ENCODE measurements around the gene CCM2. TPM values are rescaled to one million over a fixed set of nuclear protein-coding genes. Genes with fewer than 3 reads are reported as not detected.
A peak's percentile ranks its signal among the peaks of the same experiment; 100 is the strongest.

CCM2 gene
- total RNA-seq, 2 experiments from 2014 or later, result 58.9 to 89.1 TPM

DNA sequence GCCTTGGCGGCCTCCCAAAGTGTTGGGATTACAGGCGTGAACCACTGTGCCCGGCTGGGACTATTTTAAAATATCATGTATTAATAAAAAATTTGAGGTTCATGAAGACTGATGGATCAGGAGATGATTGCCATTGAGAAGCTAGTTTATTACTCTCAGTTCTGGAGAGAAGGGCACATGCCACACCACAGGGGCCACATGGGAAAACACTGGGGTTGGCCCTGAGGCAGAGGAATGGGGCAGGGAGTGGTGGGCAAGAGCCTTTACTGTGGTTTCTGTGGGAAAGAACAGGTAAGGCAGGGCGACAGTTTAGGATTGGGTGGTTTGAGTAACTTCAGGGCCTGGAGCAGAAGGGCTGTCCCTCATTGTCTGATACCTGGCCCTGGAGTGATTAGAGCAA lies 118.3 kb downstream of the CCM2 start:
- ChIA-PET CTCF (ENCODE audit: unreplicated experiment) (interaction anchor here (1.4 kb wide), 1 partner anchor 141 kb away, joined by 4 read pairs; no protein-coding TSS in a partner anchor), POLR2A (interaction anchor here (0.7 to 0.8 kb wide), 2 partner anchors 124 to 587 kb away, joined by 3 read pairs; no protein-coding TSS in a partner anchor)
- Histone ChIP-seq H3K9me3 (ENCODE audit: low read length) (no peaks in the 10 kb centered on the region), H3K9me2 (ENCODE audit: insufficient read depth, low read length) (no peaks in the 10 kb centered on the region), H2AFZ (ENCODE audit: low read length) (no peak overlapping the region), H3K4me1 (ENCODE audit: insufficient read depth, low read length, poor library complexity, severe bottlenecking) (peaks cover 22% of the 10 kb centered on the region), H3K79me2 (ENCODE audit: insufficient read depth, low read depth, low read length) (no peaks in the 10 kb centered on the region), H3K36me3 (ENCODE audit: insufficient read depth, low read length) (no peaks in the 10 kb centered on the region), H4K20me1 (ENCODE audit: insufficient read depth, low read length) (no peaks in the 10 kb centered on the region), H3K4me3 (ENCODE audit: low read depth, low read length, poor library complexity, severe bottlenecking) (no peak overlapping the region), H3K27ac (ENCODE audit: low read depth, low read length, poor library complexity, severe bottlenecking) (no peak overlapping the region), H3K4me2 (ENCODE audit: low read length) (no peak overlapping the region)
- TF ChIP-seq, protein P1, sequence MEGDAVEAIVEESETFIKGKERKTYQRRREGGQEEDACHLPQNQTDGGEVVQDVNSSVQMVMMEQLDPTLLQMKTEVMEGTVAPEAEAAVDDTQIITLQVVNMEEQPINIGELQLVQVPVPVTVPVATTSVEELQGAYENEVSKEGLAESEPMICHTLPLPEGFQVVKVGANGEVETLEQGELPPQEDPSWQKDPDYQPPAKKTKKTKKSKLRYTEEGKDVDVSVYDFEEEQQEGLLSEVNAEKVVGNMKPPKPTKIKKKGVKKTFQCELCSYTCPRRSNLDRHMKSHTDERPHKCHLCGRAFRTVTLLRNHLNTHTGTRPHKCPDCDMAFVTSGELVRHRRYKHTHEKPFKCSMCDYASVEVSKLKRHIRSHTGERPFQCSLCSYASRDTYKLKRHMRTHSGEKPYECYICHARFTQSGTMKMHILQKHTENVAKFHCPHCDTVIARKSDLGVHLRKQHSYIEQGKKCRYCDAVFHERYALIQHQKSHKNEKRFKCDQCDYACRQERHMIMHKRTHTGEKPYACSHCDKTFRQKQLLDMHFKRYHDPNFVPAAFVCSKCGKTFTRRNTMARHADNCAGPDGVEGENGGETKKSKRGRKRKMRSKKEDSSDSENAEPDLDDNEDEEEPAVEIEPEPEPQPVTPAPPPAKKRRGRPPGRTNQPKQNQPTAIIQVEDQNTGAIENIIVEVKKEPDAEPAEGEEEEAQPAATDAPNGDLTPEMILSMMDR (conservative IDR thresholded peaks at IDR 0.05; ENCODE audit: low read length), result no peak
- TF ChIP-seq EZH2phosphoT487 (IDR thresholded peaks at IDR 0.05; ENCODE audit: borderline replicate concordance, low read depth, low read length), result no peak
- no TSS peak for BruUV-seq (replicated peaks)
- DNase-seq (ENCODE audit: low spot score), result no peak
- intact Hi-C loops (cut with micrococcal nuclease; ENCODE audit: unreplicated experiment), result loop anchor here (10.0 kb wide), 1 partner anchor 273 kb away; the partner anchor contains the start of gene H2AZ2

- DNase-seq (ENCODE audit: low spot score), result peak; percentile 64
- Histone ChIP-seq H3K79me2 (ENCODE audit: insufficient read depth, low read depth, low read length) (no peaks in the 10 kb centered on the region), H3K4me3 (ENCODE audit: low read depth, low read length, poor library complexity, severe bottlenecking) (no peak overlapping the region), H3K9me2 (ENCODE audit: insufficient read depth, low read length) (no peaks in the 10 kb centered on the region), H3K27ac (ENCODE audit: low read depth, low read length, poor library complexity, severe bottlenecking) (no peak overlapping the region), H3K36me3 (ENCODE audit: insufficient read depth, low read length) (no peaks in the 10 kb centered on the region), H3K9me3 (ENCODE audit: low read length) (no peaks in the 10 kb centered on the region), H4K20me1 (ENCODE audit: insufficient read depth, low read length) (no peaks in the 10 kb centered on the region), H3K4me1 (ENCODE audit: insufficient read depth, low read length, poor library complexity, severe bottlenecking) (peaks cover 26% of the 10 kb centered on the region), H3K4me2 (ENCODE audit: low read length) (no peak overlapping the region), H2AFZ (ENCODE audit: low read length) (no peak overlapping the region)
- TF ChIP-seq, protein P1 (conservative IDR thresholded peaks at IDR 0.05; ENCODE audit: low read length), result no peak
- TF ChIP-seq EZH2phosphoT487 (IDR thresholded peaks at IDR 0.05; ENCODE audit: borderline replicate concordance, low read depth, low read length), result no peak
- CTCF ChIA-PET (ENCODE audit: unreplicated experiment), result interaction anchor here (1.4 kb wide), 1 partner anchor 141 kb away, joined by 4 read pairs; no protein-coding TSS in a partner anchor
- intact Hi-C loops (cut with micrococcal nuclease; ENCODE audit: unreplicated experiment), result loop anchor here (10.0 kb wide), 1 partner anchor 274 kb away; the partner anchor contains the start of gene H2AZ2
- BruUV-seq (replicated peaks), result no TSS peak
- POLR2A ChIA-PET, result interaction anchor here (0.8 kb wide), 1 partner anchor 125 kb away, joined by 3 read pairs; no protein-coding TSS in a partner anchor
These were observed 118.9 kb downstream of the CCM2 start for GRCh38 chr7:45118889-45119331.

GRCh38 chr7:45119550-45119949 lies 119.5 kb downstream of the CCM2 start:
- intact Hi-C loops (cut with micrococcal nuclease; ENCODE audit: unreplicated experiment), result loop anchor here (10.0 kb wide), 1 partner anchor 275 kb away; the partner anchor contains the start of gene H2AZ2
- CTCF ChIA-PET (ENCODE audit: unreplicated experiment), result interaction anchor here (1.4 kb wide), 1 partner anchor 142 kb away, joined by 4 read pairs; no protein-coding TSS in a partner anchor

More at GRCh38 chr7:45119550-45119949, 119.5 kb downstream of the CCM2 start:
- Histone ChIP-seq H3K27ac (ENCODE audit: low read depth, low read length, poor library complexity, severe bottlenecking) (no peak overlapping the region), H3K79me2 (ENCODE audit: insufficient read depth, low read depth, low read length) (no peaks in the 10 kb centered on the region), H2AFZ (ENCODE audit: low read length) (no peak overlapping the region), H4K20me1 (ENCODE audit: insufficient read depth, low read length) (no peaks in the 10 kb centered on the region), H3K36me3 (ENCODE audit: insufficient read depth, low read length) (no peaks in the 10 kb centered on the region), H3K4me3 (ENCODE audit: low read depth, low read length, poor library complexity, severe bottlenecking) (no peak overlapping the region), H3K4me1 (ENCODE audit: insufficient read depth, low read length, poor library complexity, severe bottlenecking) (peaks cover 25% of the 10 kb centered on the region), H3K4me2 (ENCODE audit: low read length) (no peak overlapping the region), H3K9me3 (ENCODE audit: low read length) (no peaks in the 10 kb centered on the region), H3K9me2 (ENCODE audit: insufficient read depth, low read length) (no peaks in the 10 kb centered on the region)
- TF ChIP-seq, protein P1 (conservative IDR thresholded peaks at IDR 0.05; ENCODE audit: low read length), result no peak
- TF ChIP-seq EZH2phosphoT487 (IDR thresholded peaks at IDR 0.05; ENCODE audit: borderline replicate concordance, low read depth, low read length), result no peak
- BruUV-seq (replicated peaks), result no TSS peak
- POLR2A ChIA-PET, result no interaction called here
- DNase-seq (ENCODE audit: low spot score), result no peak
